ENCODE results near the gene CEACAM16. TPM values are rescaled to one million over a fixed set of nuclear protein-coding genes. Genes with fewer than 3 reads are reported as not detected.

Gene CEACAM16
- total RNA-seq, 2 donors from 2014 or later, result not detected

DNA sequence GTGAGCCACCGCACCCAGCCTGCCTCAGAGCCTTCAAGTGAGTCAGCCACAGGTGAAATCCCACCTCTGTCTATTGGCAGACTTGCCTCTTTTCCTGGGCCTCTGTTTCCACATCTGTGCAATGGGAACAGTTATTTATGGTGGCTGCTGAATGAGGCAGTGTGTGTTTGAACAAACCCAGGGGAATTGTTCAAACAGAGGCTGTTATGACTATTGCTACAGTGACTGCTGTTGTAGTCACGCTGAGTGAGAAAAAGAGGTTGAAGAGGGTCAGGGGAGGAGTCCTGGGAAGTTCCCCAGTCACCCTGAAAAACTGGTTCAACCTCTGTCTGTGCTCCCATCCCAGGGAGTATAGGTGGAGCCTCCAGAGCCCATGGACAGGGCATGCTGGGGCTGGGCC, 27.6 kb upstream of the CEACAM16 start, which contains the start of gene CEACAM19:
TSS of gene CEACAM19 (plus strand) at position 83 of the 400 bp plus-strand sequence. CDS start 450 bp downstream, outside the sequence.
- Mint-ChIP-seq H3K9me3 (no peaks in the 10 kb centered on the region), H3K27ac (no peak within 1 kb of the TSS), H3K36me3 (ENCODE audit: low read depth) (no peaks in the 10 kb centered on the region), H3K4me3 (no peak within 1 kb of the TSS), H3K27me3 (ENCODE audit: insufficient read depth) (peaks cover 6% of the 10 kb centered on the region), H3K4me1 (no peaks in the 10 kb centered on the region)
- H3K36me3 ChIP-seq (ENCODE audit: control insufficient read depth, insufficient read depth, low read length), result no peaks in the 10 kb centered on the region
- TF ChIP-seq, protein P1, sequence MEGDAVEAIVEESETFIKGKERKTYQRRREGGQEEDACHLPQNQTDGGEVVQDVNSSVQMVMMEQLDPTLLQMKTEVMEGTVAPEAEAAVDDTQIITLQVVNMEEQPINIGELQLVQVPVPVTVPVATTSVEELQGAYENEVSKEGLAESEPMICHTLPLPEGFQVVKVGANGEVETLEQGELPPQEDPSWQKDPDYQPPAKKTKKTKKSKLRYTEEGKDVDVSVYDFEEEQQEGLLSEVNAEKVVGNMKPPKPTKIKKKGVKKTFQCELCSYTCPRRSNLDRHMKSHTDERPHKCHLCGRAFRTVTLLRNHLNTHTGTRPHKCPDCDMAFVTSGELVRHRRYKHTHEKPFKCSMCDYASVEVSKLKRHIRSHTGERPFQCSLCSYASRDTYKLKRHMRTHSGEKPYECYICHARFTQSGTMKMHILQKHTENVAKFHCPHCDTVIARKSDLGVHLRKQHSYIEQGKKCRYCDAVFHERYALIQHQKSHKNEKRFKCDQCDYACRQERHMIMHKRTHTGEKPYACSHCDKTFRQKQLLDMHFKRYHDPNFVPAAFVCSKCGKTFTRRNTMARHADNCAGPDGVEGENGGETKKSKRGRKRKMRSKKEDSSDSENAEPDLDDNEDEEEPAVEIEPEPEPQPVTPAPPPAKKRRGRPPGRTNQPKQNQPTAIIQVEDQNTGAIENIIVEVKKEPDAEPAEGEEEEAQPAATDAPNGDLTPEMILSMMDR (conservative IDR thresholded peaks at IDR 0.05), result no peak
- H3K4me3 ChIP-seq (ENCODE audit: low read length), result no peak within 1 kb of the TSS
- no peaks in the 10 kb centered on the region for H3K27me3 ChIP-seq (ENCODE audit: control insufficient read depth, insufficient read depth, low read length, poor library complexity, severe bottlenecking)
- WGBS, 2 experiments (ENCODE audit: insufficient coverage in 1 of 2, insufficient read length in 1 of 2), result 83 to 92% methylated on average over 2 of the region's 2 CpGs
- DNase-seq, result no peak
- H3K9ac ChIP-seq (ENCODE audit: extremely low read depth, low read length, poor library complexity, severe bottlenecking), result no peak within 1 kb of the TSS
- no peaks in the 10 kb centered on the region for H3K9me3 ChIP-seq (ENCODE audit: control insufficient read depth, low read length)
- no peak within 1 kb of the TSS for H3K27ac ChIP-seq (ENCODE audit: low read depth, low read length)
- H3K4me1 ChIP-seq (ENCODE audit: control insufficient read depth, insufficient read depth, low read length), result no peaks in the 10 kb centered on the region

DNA sequence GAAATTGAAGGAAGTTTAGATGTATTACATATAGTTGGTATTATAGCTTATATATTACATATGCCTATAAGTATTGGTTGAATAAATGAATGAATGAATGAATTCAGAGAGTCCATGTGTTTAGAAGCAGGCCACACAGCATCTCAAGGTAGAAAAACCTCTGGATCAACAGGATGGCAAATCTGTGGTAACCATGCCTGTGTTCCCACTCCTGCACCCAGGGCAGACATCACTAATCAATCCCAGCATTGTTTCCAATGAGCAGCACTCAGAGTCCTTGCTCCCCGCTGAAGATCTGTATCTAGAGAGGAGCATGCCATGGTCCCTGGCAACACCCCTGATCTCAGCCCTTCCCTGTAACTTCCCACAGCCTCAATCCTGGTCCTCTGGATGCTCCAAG, 26.7 kb upstream of the CEACAM16 start:
- Histone ChIP-seq H3K27me3 (ENCODE audit: control insufficient read depth, insufficient read depth, low read length, poor library complexity, severe bottlenecking) (no peaks in the 10 kb centered on the region), H3K9me3 (ENCODE audit: control insufficient read depth, low read length) (no peaks in the 10 kb centered on the region), H3K9ac (ENCODE audit: extremely low read depth, low read length, poor library complexity, severe bottlenecking) (no peak overlapping the region), H3K36me3 (ENCODE audit: control insufficient read depth, insufficient read depth, low read length) (no peaks in the 10 kb centered on the region), H3K4me1 (ENCODE audit: control insufficient read depth, insufficient read depth, low read length) (no peaks in the 10 kb centered on the region), H3K27ac (ENCODE audit: low read depth, low read length) (no peak overlapping the region), H3K4me3 (ENCODE audit: low read length) (no peak overlapping the region)
- Mint-ChIP-seq H3K27me3 (ENCODE audit: insufficient read depth) (peaks cover 6% of the 10 kb centered on the region), H3K27ac (no peak overlapping the region), H3K4me3 (no peak overlapping the region), H3K36me3 (ENCODE audit: low read depth) (no peaks in the 10 kb centered on the region), H3K4me1 (peaks cover 2% of the 10 kb centered on the region), H3K9me3 (no peaks in the 10 kb centered on the region)
- 82 to 86% methylated on average over 1 of the region's 1 CpG for WGBS, 2 experiments (ENCODE audit: insufficient coverage in 1 of 2, insufficient read length in 1 of 2)
- DNase-seq, result no peak
- TF ChIP-seq, protein P1 (conservative IDR thresholded peaks at IDR 0.05), result no peak

DNA sequence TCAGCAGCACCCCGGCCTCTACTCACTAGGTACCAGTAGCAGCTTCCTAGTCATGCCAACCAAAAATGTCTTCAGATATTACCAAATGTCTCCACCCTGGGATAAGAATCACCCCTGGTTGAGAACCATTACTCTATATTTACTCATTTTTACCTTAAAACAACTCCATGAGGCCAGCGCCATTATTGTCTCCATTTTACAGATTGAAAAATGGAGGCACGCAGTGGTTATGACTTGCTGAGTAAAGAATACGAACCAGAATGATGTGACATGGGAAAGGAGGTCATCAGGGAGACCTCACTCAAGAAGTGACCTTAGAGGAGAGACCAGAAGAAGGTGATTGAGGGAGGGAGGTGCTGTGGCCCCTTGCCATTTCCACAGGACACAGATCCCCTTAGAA, 25.4 kb upstream of the CEACAM16 start:
- Mint-ChIP-seq H3K4me1 (peaks cover 3% of the 10 kb centered on the region), H3K27me3 (ENCODE audit: insufficient read depth) (peaks cover 6% of the 10 kb centered on the region), H3K36me3 (ENCODE audit: low read depth) (no peaks in the 10 kb centered on the region), H3K4me3 (no peak overlapping the region), H3K27ac (no peak overlapping the region), H3K9me3 (no peaks in the 10 kb centered on the region)
- DNase-seq, result no peak
- Histone ChIP-seq H3K27me3 (ENCODE audit: control insufficient read depth, insufficient read depth, low read length, poor library complexity, severe bottlenecking) (no peaks in the 10 kb centered on the region), H3K4me3 (ENCODE audit: low read length) (no peak overlapping the region), H3K4me1 (ENCODE audit: control insufficient read depth, insufficient read depth, low read length) (no peaks in the 10 kb centered on the region), H3K36me3 (ENCODE audit: control insufficient read depth, insufficient read depth, low read length) (no peaks in the 10 kb centered on the region), H3K9me3 (ENCODE audit: control insufficient read depth, low read length) (no peaks in the 10 kb centered on the region), H3K9ac (ENCODE audit: extremely low read depth, low read length, poor library complexity, severe bottlenecking) (no peak overlapping the region), H3K27ac (ENCODE audit: low read depth, low read length) (no peak overlapping the region)
- TF ChIP-seq, protein P1 (conservative IDR thresholded peaks at IDR 0.05), result no peak
- 88 to 97% methylated on average over 3 to 4 of the region's 4 CpGs for WGBS, 2 experiments (ENCODE audit: insufficient coverage in 1 of 2, insufficient read length in 1 of 2)

Data from endodermal cell (in vitro differentiated cells).